GM21737 (cell line): ENCODE data around the gene CYP2F1.

Experiments
- ATAC-seq: cut with Tn5 transposase; IDR thresholded peaks from one replicate; pipeline ENCODE4 v1.9.1; 2021; ENCODE audit warnings: mild to moderate bottlenecking, moderate library complexity; ENCODE audit not compliant: unreplicated experiment

Gene CYP2F1

DNA sequence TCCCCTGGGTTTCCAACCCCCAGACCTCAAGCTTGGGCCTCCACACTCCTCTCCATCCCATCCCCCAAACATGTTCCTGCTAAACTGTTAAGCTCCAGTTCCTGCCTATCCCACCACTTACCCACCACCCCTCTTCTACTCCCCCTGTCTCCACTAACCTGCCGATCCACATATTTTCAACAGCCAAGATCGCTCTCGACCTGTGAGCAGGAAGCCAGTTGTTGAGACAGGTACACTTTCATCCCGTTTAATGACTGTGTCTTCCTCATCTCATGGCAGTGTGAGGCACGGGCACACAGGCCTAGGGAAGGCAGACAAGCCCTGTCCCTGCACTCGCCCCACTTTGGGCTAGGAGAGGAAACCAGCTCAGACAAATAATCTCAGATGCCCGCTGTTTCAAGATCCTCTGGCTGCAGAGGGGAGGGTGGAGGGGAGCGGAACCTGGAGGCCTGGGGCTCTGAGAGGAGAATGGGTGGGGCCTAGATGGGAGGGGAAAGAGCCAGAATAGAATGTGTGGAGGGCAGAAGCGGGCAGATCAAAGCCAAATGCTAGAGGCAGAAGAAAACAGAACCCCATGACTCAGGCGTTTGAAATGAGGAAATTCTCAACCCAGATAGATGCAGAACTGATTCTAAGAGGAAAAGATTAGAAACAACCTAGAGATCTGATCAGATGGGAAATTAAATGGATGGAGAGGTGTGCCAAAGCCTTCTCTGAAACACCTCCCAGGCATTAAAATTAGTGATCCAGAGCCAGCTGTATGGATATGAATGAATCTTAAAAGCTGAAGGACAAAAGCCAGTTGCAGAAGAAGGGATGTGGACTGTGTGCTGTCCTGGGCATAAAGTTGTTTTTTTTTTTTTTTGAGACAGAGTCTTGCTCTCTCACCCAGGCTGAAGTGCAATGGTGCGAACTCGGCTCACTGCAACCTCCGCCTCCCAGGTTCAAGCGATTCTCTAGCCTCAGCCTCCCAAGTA lies 61.9 kb downstream of the CYP2F1 start:
- ATAC-seq = no peak
